NCI-H1436 (cell line): ENCODE data around the gene ARHGDIA.

Experiments used
- DNase-seq: peaks from one replicate; lab custom pipeline; 2025; lab: John Stamatoyannopoulos, UW

The ARHGDIA gene

GRCh38 chr17:81863833-81864768 is 7.0 kb downstream of the ARHGDIA start:
- DNase-seq, result no peak

GRCh38 chr17:81863123-81863675 is 7.9 kb downstream of the ARHGDIA start:
- no peak for DNase-seq

DNA sequence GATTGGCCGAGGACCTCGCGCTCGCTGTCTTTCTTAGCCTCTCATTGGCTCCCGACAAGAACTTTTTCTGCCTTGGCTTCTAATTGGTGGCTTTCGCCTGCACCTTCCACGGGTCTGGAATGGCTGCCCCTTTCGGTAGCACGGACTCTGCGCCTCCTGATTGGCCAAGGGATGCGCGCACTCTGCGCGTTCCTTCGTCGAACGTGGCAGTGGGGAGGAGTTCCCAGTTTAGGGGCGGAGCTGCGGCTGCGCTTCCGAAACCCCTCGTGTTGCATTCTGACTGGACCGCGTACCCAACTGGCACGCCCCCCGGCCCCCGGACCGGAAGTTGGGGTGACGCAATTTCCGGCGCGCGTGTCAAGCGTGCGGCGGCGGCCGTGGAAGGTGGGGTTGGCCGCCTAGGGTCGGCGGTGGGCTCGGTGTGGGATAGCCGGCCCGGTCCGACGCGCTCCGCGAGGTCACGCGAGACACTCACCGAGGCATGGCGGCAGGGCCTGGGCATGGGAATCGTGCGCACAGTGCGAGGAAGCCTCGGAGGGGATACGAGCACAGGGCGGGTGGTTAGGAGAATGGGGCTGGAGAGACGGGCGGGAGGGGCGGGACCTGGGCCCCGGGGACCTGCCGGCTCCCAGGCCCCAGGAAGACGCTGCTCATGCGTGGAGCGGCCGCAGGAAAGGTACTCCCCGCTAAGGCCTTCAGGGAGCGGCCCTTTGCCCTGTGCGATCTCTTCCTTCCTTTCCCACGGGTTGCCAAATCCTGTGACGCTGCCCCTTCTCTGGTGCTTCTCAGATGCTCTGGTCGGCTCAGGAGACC is 10.2 kb downstream of the ARHGDIA start:
- DNase-seq, result peak; percentile 100

DNA sequence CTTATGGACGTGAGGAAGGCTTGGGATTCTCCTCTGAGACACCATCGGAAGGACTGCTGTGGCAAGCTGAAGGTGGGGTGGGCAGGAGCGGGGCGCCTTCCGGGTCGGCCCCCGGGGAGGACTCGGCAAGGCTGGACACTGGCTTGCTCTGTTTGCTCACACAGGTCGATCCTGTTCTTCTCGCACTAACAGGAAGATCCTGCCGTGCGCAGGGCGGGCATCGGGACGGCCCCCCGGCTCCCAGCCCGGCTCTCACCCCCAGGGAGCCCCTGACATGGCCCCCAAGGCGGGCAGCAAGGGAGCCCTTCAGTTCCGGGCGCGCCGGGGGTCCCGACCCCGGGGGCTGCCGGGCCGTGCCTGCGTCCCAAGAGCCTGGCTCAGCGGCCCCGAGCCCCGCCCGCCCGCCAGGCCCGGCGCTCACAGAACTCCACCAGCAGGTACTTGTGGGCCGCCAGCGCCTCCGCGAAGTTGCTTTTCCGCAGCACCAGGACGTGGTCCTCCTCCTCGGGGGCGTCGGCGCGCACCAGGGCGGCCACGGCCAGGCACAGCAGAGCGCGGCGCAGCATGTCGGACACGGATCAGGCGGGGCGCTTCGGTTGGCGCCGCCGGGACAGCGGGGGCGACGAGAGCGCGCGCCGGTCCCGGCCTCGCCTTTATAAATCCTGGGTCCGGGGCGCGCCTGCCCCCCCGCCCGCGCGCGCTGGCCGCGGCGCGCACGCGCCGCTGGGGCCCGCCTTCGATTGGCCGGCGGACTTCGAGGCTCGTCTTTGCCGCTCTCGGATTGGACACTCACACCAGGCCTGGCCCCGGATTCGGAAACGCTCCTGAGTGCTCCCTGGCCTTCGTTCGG is 11.0 kb downstream of the ARHGDIA start, which contains the start of gene P4HB:
Gene P4HB, minus strand, starts transcription at position 630 of the 850 bp plus-strand sequence. Its CDS starts 64 bp downstream, at position 566.
- no peak for DNase-seq

GRCh38 chr17:81858967-81859905 is 11.9 kb downstream of the ARHGDIA start:
- no peak for DNase-seq

DNA sequence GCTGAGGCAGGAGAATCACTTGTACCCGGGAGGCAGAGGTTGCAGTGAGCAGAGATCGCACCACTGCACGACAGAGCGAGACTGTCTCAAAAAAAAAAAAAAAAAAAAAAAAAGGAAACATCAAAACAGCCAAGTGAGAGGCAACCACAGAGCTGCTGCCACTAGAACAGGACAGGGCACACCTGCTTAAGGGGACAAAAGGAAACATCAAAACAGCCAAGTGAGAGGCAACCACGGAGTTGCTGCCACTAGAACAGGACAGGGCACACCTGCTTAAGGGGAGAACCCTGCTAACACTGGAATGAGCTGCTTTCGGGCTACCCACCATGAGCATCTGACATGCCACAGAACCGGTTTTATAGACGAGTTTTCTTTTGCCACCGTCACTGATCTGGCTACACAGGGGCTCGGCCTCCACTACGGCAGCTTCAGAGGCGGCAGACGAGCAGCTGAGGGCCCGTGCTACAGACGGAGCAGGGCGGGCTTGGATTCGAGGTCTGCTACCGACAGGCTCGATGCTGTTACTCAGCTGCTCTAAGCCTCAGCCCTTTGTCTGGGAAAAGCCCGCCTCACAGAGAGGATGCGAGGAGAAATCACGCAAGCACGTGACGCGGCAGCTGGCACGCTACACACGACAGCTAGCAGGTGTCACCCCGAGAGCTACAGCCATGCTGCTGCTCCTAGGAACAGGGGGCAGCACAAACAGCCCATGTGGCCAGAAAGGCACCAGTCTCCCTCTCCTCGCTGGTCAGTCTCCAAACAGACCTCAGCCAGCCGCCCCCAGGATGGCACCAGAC is 12.8 kb downstream of the ARHGDIA start:
- no peak for DNase-seq

DNA sequence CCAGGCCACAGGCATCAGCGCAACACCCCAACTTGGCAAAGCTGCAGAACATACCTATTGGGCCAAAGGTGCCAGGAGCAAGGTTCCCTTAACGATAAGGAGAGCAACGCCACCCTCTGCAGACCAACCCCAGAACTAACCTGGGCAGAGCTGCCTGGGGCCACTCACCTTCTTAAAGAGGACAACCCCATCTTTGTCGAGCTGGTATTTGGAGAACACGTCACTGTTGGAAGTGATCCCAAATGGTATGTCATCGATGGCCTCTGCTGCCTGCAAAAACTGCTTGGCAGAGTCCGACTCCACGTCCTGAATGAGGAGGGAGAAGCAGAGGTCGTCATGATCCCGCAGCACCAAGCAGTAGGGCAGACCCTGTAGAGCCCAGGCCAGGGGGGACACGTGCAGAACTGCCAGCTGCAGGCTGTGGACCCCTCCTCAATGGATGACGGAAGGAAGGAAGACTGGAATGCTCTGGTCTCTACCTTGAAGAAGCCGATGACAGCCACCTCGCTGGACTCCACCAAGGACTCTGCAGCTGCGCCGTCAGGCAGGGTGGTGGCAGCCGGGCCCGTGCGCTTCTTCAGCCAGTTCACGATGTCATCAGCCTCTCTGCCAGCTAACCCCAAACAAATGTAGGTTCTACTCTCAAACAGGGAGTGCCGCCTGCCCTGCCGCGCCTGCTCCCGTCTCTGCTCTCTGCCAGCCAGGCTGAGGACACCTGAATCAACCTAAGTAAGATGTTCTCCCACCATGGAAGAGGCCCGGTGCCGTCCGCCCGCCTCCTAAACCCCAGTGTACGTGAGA is 16.0 kb downstream of the ARHGDIA start:
- DNase-seq, result no peak

DNA sequence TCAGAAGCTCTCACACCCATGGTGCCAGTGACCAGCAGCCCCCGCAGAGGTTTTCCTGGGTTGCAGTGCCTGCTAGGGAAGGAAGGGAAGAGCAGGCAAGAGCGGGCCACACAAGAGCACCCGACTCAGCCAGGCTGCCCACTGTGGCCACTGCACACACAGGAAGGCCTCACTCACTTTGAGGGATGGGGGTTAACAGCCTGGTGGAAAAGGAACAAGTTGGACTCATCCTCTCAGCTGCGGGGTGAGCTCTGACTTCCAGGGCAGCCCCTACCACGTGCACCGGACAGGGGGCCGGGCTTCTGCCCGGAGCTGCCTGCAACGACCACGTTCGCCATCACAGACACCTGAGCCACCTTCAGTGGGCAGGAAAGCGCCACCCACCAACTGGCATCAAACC is 18.9 kb downstream of the ARHGDIA start:
- DNase-seq, result no peak

DNA sequence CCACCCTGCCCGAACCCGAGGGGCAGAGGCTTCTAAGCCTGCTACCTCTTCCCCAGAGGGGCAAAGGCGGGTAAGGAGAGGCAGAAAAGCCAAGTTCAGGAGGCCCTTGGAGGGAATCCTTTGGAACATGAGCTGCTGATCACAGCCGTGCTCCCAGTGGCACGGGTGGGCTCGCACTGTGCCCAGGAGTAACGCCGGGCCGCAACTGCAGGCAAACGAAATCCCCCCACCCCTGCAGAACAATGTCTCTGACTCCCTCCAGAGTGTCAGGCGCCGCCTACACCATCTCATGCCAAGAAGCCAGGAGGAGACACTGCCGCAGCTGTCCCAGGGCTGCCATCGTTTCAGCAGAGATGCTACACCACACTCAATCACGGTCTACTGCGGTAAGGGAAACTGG is 19.7 kb downstream of the ARHGDIA start:
- DNase-seq, result no peak

DNA sequence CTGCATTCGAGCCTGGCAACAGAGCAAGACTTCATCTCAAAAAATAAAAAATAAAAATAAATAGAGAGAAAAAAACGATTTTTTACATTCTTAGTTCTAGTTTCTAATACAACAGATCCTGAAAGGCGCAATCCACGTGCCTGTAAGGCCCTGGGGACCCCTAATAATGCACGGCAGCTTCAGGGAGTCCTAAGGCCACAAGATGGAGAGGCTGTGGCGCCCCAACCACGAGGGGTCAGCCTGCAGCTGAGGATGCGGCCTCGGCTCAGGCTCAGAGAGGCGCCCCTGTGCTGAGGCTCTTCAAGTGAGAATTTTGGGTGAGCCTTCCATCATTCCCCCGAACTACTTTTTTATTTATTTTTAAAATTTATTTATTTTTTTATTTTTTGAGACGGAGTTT is 21.7 kb downstream of the ARHGDIA start:
- DNase-seq, result no peak

DNA sequence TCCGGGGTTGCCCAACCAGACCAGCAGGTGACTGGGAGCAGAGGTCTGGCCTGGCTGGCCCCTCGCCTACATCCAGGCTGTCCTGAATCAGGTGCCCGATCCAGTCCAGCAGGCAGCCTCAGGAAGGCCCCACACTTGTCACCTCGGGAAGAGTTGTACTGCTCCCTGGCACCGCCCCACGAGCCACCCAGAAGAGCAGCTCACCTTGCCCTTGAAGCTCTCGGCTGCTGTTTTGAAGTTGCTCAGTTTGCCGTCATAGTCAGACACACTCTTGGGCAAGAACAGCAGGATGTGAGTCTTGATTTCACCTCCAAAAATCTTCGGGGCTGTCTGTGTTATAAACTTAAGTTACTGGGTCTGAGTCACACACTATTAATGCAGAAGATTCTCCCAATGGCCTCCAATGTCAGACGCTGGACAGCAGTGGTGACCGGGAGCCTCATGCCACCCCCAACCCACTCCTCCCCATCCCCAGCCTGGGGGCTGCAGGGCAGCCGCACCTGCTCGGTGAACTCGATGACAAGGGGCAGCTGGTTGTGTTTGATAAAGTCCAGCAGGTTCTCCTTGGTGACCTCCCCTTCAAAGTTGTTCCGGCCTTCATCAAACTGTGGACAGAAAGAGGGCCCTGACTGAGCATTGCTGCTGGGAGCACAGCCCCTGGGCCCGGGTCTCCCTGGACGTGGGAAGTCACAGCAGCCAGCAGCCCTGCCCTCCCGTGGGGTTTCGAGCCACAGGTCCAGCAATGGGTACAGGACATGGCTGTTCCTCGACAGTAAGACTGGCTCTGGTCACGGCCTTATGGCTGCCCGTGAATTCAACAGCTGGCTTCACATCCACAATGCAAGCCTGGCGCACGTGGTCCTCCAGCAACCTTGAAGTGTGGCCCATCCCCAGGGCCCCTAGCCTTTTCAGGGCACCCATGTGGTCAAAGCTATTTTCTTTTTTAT is 24.1 kb downstream of the ARHGDIA start:
- DNase-seq, result no peak

DNA sequence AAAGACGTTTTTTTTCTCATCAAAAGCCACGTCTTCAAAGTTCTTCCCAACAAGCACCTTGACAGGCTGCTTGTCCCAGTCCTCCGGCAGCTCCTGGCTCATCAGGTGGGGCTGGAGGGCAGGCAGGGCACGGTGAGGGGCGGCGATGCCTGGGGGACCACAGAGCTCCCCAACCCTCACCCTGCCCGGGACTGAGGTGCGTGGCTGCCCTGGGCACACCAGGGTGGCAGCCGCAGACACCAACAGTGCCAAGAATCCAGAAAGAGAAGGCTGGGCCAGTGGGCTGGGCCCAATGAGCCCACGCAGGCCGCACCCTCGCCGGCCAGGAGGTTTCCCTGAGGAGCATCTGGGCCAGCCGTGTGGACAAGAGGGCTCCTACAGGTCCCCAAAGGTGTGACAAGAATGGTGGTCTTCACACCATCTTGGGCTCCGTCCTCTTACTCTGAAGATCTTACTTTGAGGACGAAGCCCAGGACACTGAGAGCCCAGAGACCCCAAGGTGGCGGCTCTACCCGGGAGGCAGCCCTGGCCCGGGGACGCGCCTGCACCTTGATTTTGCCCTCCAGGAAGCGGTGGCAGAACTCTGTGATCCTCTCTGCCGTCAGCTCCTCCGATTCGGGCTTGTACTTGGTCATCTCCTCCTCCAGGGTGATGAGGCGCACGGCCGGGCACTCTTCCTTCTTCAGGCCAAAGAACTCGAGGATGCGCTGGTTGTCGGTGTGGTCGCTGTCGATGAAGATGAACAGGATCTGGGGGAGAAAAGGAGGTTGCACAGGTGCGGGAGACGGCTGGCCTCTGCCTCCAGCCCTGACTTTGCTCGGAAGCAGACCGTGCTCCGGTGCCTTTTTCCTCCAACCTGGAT is 25.0 kb downstream of the ARHGDIA start:
- DNase-seq, result no peak

- no peak for DNase-seq
Measured at GRCh38 chr17:81845361-81845760, 25.8 kb downstream of the ARHGDIA start.

- DNase-seq, result no peak
Measured at GRCh38 chr17:81844887-81845286, 26.2 kb downstream of the ARHGDIA start.

GRCh38 chr17:81844327-81844851 is 26.7 kb downstream of the ARHGDIA start:
- no peak for DNase-seq

DNA sequence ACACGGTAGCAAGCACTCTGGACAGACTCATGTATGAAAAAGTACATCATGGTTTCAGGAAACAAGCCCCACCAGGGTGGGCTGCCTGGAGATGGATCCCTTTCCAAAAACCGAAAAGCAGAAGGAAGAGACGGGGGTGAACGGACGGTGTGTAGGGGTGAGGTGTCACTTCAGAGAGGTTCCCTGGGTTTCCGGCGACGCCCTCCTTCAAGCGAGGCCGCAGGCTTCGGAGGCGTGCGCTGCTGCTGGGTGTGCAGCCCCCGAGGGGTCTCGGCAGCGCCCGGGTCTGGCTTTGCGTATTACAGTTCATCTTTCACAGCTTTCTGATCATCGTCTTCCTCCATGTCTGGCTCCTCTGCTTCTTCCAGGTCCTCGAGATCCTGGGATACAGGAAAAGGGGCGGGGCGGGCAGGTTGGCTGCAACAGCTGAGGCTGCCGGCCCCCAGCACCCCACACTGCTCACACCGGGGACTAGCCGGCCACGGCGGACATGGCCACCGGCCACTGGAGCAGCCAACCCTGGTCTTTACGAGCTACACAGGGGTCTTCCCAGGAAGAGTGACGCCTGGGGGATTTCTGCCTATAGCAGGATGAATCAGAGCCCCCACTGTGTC is 27.3 kb downstream of the ARHGDIA start:
- no peak for DNase-seq
